NB4 (cell line): ENCODE measurements around the gene TMEM184B.

Experiments used
- POLR2A ChIP-seq: IDR thresholded peaks from 2 replicates; pipeline ENCODE4 v1.6.1; 2011; ENCODE audit warnings: mild to moderate bottlenecking; ENCODE audit not compliant: insufficient read length; ENCODE audit errors: extremely low read depth
- TF ChIP-seq, protein P1 (sequence below): IDR thresholded peaks from one replicate; pipeline ENCODE4 v1.5.1; 2012; ENCODE audit warnings: low read depth, low read length
- TF ChIP-seq, protein P2 (sequence below): IDR thresholded peaks from 2 replicates; pipeline ENCODE4 v1.6.1; 2011; ENCODE audit warnings: low read depth, low read length

DNA sequence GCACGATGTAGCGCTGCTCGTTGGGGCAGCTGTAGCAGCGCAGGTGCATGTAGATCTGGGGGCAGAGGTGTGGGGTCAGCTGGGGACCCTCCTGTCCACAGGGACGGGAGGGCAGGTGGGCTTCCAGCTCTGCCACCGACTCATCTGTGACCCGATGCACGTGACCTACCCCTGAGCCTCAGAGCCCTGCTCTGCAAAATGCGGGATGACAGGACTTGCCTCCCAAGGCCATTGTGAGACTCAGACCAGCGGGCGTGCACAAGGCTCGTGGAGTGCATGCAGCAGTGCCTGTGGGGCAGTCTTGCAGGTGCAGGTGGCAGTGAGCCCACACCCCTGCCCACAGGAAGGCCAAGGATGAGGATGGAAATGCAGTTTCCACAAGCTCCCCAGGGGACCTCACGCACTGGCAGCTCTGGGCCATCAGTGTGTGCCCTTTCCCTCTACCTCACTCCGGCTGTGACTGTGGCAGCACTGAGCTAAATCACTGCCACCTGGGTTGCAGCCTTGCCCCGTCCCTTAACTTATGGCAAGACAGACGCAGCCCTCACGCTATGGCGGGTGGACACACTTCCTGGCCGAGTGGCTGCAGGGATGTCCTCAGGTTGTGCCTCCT, 26.7 kb downstream of the TMEM184B start:
- TF ChIP-seq, protein P1, sequence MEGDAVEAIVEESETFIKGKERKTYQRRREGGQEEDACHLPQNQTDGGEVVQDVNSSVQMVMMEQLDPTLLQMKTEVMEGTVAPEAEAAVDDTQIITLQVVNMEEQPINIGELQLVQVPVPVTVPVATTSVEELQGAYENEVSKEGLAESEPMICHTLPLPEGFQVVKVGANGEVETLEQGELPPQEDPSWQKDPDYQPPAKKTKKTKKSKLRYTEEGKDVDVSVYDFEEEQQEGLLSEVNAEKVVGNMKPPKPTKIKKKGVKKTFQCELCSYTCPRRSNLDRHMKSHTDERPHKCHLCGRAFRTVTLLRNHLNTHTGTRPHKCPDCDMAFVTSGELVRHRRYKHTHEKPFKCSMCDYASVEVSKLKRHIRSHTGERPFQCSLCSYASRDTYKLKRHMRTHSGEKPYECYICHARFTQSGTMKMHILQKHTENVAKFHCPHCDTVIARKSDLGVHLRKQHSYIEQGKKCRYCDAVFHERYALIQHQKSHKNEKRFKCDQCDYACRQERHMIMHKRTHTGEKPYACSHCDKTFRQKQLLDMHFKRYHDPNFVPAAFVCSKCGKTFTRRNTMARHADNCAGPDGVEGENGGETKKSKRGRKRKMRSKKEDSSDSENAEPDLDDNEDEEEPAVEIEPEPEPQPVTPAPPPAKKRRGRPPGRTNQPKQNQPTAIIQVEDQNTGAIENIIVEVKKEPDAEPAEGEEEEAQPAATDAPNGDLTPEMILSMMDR: no peak
- TF ChIP-seq POLR2A: no peak
- TF ChIP-seq, protein P2, sequence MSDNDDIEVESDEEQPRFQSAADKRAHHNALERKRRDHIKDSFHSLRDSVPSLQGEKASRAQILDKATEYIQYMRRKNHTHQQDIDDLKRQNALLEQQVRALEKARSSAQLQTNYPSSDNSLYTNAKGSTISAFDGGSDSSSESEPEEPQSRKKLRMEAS: no peak
